SK-N-SH treated with all-trans-retinoic acid at 6 μM for 48 hours (cell line): ENCODE measurements around the gene RASGEF1C.

Experiments used
- ATAC-seq: fragments of 200-7000 bp; cut with Tn5 transposase; 3 replicates; pipeline ENCODE4 v1.9.1; 2020; ENCODE audit warnings: mild to moderate bottlenecking, moderate library complexity
- ARNTL ChIP-seq: fragments of 450-650 bp; formaldehyde crosslinking; IDR thresholded peaks from 2 replicates; pipeline ENCODE4 v1.5.0; 2020; ENCODE audit warnings: low read depth, mild to moderate bottlenecking, moderate library complexity, borderline replicate concordance
- BACH2 ChIP-seq: fragments of 250-450 bp; sonication (Bioruptor Pico); IDR thresholded peaks from 2 replicates; pipeline ENCODE4 v1.9.0; 2021; ENCODE audit warnings: mild to moderate bottlenecking, borderline replicate concordance
- CSDC2 ChIP-seq: fragments of 250-450 bp; sonication (Bioruptor Pico); IDR thresholded peaks from 2 replicates; pipeline ENCODE4 v1.5.0; 2020; ENCODE audit warnings: mild to moderate bottlenecking, moderate library complexity
- GLIS3 ChIP-seq: fragments of 250-450 bp; sonication (Bioruptor Pico); IDR thresholded peaks from 2 replicates; pipeline ENCODE4 v1.5.0; 2020; ENCODE audit warnings: mild to moderate bottlenecking, moderate library complexity
- ISL1 ChIP-seq: fragments of 250-450 bp; sonication (Bioruptor Pico); IDR thresholded peaks from 2 replicates; pipeline ENCODE4 v2.1.2; 2022; ENCODE audit warnings: mild to moderate bottlenecking, moderate library complexity
- OSR1 ChIP-seq: fragments of 250-450 bp; sonication (Bioruptor Pico); IDR thresholded peaks from 2 replicates; pipeline ENCODE4 v1.8.0; 2022; ENCODE audit warnings: moderate library complexity, mild to moderate bottlenecking, inconsistent platforms
- PPARA ChIP-seq: fragments of 250-450 bp; sonication (Bioruptor Pico); IDR thresholded peaks from 2 replicates; pipeline ENCODE4 v1.5.0; 2020; ENCODE audit warnings: mild to moderate bottlenecking, borderline replicate concordance
- RARB ChIP-seq: fragments of 250-450 bp; sonication (Bioruptor Pico); IDR thresholded peaks from 2 replicates; pipeline ENCODE4 v1.8.0; 2021; ENCODE audit warnings: mild to moderate bottlenecking, moderate library complexity
- SNAI2 ChIP-seq: fragments of 250-450 bp; sonication (Bioruptor Pico); IDR thresholded peaks from 2 replicates; pipeline ENCODE4 v1.5.0; 2020; ENCODE audit warnings: mild to moderate bottlenecking, moderate library complexity
- TCF4 ChIP-seq: fragments of 250-450 bp; sonication (Bioruptor Pico); IDR thresholded peaks from 2 replicates; pipeline ENCODE4 v1.8.0; 2021; ENCODE audit warnings: mild to moderate bottlenecking, moderate library complexity, borderline replicate concordance
- TSHZ2 ChIP-seq: fragments of 250-450 bp; sonication (Bioruptor Pico); IDR thresholded peaks from 2 replicates; pipeline ENCODE4 v1.5.0; 2020; ENCODE audit warnings: mild to moderate bottlenecking, moderate library complexity
- ZC3H10 ChIP-seq: fragments of 250-450 bp; sonication (Bioruptor Pico); IDR thresholded peaks from 2 replicates; pipeline ENCODE4 v1.5.1; 2021; ENCODE audit warnings: mild to moderate bottlenecking, moderate library complexity
- ZFP30 ChIP-seq: fragments of 450-650 bp; formaldehyde crosslinking; IDR thresholded peaks from 2 replicates; pipeline ENCODE4 v1.5.0; 2022; ENCODE audit warnings: mild to moderate bottlenecking, moderate library complexity
- ZNF565 ChIP-seq: fragments of 450-650 bp; formaldehyde crosslinking; conservative IDR thresholded peaks from 2 replicates; pipeline ENCODE4 v1.5.0; 2020; ENCODE audit warnings: low read depth, mild to moderate bottlenecking, moderate library complexity
- ZNF70 ChIP-seq: fragments of 450-650 bp; formaldehyde crosslinking; IDR thresholded peaks from 2 replicates; pipeline ENCODE4 v1.5.0; 2020; ENCODE audit warnings: mild to moderate bottlenecking, moderate library complexity
- ZNF8 ChIP-seq: fragments of 450-650 bp; formaldehyde crosslinking; IDR thresholded peaks from 2 replicates; pipeline ENCODE4 v1.5.0; 2020; ENCODE audit warnings: mild to moderate bottlenecking, moderate library complexity
- TF ChIP-seq, protein P1 (sequence below): fragments of 250-450 bp; sonication (Bioruptor Pico); IDR thresholded peaks from 2 replicates; pipeline ENCODE4 v1.8.0; 2020; ENCODE audit warnings: mild to moderate bottlenecking, moderate library complexity, borderline replicate concordance
- TF ChIP-seq, protein P2 (sequence below): fragments of 250-450 bp; sonication (Bioruptor Pico); IDR thresholded peaks from 2 replicates; pipeline ENCODE4 v1.8.0; 2021; ENCODE audit warnings: low read depth, mild to moderate bottlenecking, moderate library complexity, borderline replicate concordance
- TF ChIP-seq, protein P3 (sequence below): fragments of 250-450 bp; sonication (Bioruptor Pico); IDR thresholded peaks from 2 replicates; pipeline ENCODE4 v1.5.1; 2020; ENCODE audit warnings: low read depth, mild to moderate bottlenecking, moderate library complexity

RASGEF1C gene

DNA sequence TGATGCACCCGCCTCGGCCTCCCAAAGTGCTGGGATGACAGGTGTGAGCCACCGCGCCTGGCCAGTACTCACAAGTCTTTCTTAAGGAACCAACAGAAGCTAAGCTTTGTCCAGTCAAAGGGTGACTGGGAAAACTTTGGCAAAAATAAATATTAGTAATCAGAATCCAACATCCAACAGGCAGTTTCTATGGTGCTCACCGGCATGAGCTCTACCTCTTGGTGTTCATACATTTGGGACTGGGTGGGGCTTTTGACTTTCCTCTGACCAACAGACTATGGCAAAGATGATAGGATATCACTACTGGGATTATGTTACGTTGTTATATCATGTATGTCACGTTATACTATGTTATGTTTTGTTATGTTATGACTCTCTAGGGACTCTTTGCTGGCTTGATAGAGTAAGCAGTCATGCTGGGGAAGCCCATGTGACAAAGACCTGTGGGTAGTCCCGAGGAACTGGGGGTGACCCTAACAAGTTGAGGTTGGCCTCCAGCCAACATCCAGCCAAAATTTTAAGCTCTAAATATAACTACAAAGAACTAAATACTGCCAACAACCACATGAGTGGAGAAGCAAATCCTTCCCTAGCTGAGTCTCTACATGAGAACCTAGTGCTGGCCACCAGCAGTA is 6.0 kb downstream of the RASGEF1C start:
- no peak for ATAC-seq
- no peak for TF ChIP-seq CSDC2 (CRISPR knock-in tag)
- TF ChIP-seq ZNF565 (CRISPR knock-in tag), result no peak
- TF ChIP-seq, protein P1, sequence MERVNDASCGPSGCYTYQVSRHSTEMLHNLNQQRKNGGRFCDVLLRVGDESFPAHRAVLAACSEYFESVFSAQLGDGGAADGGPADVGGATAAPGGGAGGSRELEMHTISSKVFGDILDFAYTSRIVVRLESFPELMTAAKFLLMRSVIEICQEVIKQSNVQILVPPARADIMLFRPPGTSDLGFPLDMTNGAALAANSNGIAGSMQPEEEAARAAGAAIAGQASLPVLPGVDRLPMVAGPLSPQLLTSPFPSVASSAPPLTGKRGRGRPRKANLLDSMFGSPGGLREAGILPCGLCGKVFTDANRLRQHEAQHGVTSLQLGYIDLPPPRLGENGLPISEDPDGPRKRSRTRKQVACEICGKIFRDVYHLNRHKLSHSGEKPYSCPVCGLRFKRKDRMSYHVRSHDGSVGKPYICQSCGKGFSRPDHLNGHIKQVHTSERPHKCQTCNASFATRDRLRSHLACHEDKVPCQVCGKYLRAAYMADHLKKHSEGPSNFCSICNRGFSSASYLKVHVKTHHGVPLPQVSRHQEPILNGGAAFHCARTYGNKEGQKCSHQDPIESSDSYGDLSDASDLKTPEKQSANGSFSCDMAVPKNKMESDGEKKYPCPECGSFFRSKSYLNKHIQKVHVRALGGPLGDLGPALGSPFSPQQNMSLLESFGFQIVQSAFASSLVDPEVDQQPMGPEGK, result no peak
- no peak for TF ChIP-seq ZNF8 (CRISPR knock-in tag)
- no peak for TF ChIP-seq TSHZ2 (CRISPR knock-in tag)
- TF ChIP-seq SNAI2 (CRISPR knock-in tag), result no peak
- no peak for TF ChIP-seq ZNF70 (CRISPR knock-in tag)
- no peak for TF ChIP-seq ZC3H10 (CRISPR knock-in tag)
- no peak for TF ChIP-seq OSR1 (CRISPR knock-in tag)
- TF ChIP-seq, protein P2, sequence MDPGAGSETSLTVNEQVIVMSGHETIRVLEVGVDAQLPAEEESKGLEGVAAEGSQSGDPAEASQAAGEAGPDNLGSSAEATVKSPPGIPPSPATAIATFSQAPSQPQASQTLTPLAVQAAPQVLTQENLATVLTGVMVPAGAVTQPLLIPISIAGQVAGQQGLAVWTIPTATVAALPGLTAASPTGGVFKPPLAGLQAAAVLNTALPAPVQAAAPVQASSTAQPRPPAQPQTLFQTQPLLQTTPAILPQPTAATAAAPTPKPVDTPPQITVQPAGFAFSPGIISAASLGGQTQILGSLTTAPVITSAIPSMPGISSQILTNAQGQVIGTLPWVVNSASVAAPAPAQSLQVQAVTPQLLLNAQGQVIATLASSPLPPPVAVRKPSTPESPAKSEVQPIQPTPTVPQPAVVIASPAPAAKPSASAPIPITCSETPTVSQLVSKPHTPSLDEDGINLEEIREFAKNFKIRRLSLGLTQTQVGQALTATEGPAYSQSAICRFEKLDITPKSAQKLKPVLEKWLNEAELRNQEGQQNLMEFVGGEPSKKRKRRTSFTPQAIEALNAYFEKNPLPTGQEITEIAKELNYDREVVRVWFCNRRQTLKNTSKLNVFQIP, result no peak
- no peak for TF ChIP-seq ARNTL (CRISPR knock-in tag)
- no peak for TF ChIP-seq TCF4 (CRISPR knock-in tag)
- TF ChIP-seq RARB (CRISPR knock-in tag), result no peak
- TF ChIP-seq ZFP30 (CRISPR knock-in tag), result no peak
- no peak for TF ChIP-seq BACH2 (CRISPR knock-in tag)
- TF ChIP-seq, protein P3, sequence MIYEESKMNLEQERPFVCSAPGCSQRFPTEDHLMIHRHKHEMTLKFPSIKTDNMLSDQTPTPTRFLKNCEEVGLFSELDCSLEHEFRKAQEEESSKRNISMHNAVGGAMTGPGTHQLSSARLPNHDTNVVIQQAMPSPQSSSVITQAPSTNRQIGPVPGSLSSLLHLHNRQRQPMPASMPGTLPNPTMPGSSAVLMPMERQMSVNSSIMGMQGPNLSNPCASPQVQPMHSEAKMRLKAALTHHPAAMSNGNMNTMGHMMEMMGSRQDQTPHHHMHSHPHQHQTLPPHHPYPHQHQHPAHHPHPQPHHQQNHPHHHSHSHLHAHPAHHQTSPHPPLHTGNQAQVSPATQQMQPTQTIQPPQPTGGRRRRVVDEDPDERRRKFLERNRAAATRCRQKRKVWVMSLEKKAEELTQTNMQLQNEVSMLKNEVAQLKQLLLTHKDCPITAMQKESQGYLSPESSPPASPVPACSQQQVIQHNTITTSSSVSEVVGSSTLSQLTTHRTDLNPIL (CRISPR knock-in tag), result no peak
- no peak for TF ChIP-seq ISL1 (CRISPR knock-in tag)

GRCh38 chr5:180201051-180201987 is 7.7 kb downstream of the RASGEF1C start:
- no peak for ATAC-seq
- TF ChIP-seq PPARA (CRISPR knock-in tag) (no peak), ZC3H10 (CRISPR knock-in tag) (no peak), ZNF565 (CRISPR knock-in tag) (no peak), ISL1 (CRISPR knock-in tag) (no peak), ZFP30 (CRISPR knock-in tag) (no peak), GLIS3 (no peak), ZNF8 (CRISPR knock-in tag) (no peak), TSHZ2 (CRISPR knock-in tag) (no peak), ZNF70 (CRISPR knock-in tag) (no peak)
- TF ChIP-seq, protein P3 (CRISPR knock-in tag), result no peak
